ENCODE measurements around the gene TMPRSS11A.

DNA sequence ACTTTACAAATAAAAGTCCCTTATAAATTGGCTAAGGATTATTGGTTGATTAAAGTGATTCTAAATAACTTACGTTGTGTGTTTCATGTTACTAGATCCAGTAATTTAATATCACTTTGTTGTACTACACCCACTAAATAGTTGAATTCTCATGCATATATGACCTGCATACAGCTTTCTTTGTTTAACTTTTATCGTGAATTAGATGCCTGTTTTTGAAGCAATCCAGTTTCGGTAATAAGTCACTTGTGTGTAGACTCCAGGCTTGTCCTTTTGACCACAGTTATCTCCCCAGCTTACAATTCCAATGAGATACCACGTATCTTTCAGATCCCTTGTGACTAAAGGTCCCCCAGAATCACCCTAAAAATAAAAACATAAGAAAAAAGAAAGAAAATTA, 52.2 kb downstream of the TMPRSS11A start:
- TF ChIP-seq, protein P1, sequence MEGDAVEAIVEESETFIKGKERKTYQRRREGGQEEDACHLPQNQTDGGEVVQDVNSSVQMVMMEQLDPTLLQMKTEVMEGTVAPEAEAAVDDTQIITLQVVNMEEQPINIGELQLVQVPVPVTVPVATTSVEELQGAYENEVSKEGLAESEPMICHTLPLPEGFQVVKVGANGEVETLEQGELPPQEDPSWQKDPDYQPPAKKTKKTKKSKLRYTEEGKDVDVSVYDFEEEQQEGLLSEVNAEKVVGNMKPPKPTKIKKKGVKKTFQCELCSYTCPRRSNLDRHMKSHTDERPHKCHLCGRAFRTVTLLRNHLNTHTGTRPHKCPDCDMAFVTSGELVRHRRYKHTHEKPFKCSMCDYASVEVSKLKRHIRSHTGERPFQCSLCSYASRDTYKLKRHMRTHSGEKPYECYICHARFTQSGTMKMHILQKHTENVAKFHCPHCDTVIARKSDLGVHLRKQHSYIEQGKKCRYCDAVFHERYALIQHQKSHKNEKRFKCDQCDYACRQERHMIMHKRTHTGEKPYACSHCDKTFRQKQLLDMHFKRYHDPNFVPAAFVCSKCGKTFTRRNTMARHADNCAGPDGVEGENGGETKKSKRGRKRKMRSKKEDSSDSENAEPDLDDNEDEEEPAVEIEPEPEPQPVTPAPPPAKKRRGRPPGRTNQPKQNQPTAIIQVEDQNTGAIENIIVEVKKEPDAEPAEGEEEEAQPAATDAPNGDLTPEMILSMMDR (IDR thresholded peaks at IDR 0.05 in 4 of 5, conservative IDR thresholded peaks at IDR 0.05 in 1 of 5) = no peak
- no peak for TF ChIP-seq POLR2A (IDR thresholded peaks at IDR 0.05)

Measured in gastrocnemius medialis (tissue), 4 donors.